HCT116 (cell line): Measurements from ENCODE around the gene SEC24B. TPM values are rescaled to one million over a fixed set of nuclear protein-coding genes. Genes with fewer than 3 reads are reported as not detected.

Source experiments
- ATAC-seq: fragments of 200-7000 bp; cut with Tn5 transposase; 2 replicates; pipeline ENCODE4 v1.9.1; 2020; ENCODE audit warnings: mild to moderate bottlenecking, moderate library complexity
- BruUV-seq: library from RNA; stranded (reverse); fragments of 400-500 nt; replicated peaks from 2 replicates; lab custom pipeline; 2021; lab: Mats Ljungman, UMichigan
- CTCF ChIA-PET: fragments of 300-600 bp; sonication (Branson Sonifier 250); formaldehyde crosslinking; loops from one replicate; lab custom pipeline; 2021; ENCODE audit warnings: antibody characterized with exemption; lab: Charles Lee
- POLR2A ChIA-PET: fragments of 300-600, 350-600 bp; sonication (Branson Sonifier 250); formaldehyde crosslinking; loops from one replicate; lab custom pipeline; 2021; ENCODE audit warnings: antibody characterized with exemption; lab: Charles Lee
- RAD21 ChIA-PET, 2 experiments: fragments of 300-600 bp; sonication (Branson Sonifier 250); formaldehyde crosslinking; loops; one replicate each; lab custom pipeline; 2023; ENCODE audit warnings: low total read pairs in 2 of 2; ENCODE audit not compliant: uncharacterized antibody in 2 of 2, unreplicated experiment in 2 of 2, low non-redundant PET in 1 of 2; lab: Charles Lee
- DNase-seq: peaks from one replicate; pipeline ENCODE4 v3.0.0-alpha.2; 2010; ENCODE audit warnings: low read depth, low spot score
- H2AFZ ChIP-seq: fragments of 200-600 bp; shearing (Covaris generic), sonication (generic); 2 replicates; pipeline ENCODE4 v1.6.1; 2017; ENCODE audit warnings: low read depth, mixed run types, mixed read lengths, antibody characterized with exemption, low read length; ENCODE audit not compliant: poor library complexity, severe bottlenecking
- H3K27ac ChIP-seq: 2 replicates; pipeline ENCODE4 v1.5.1; 2012; ENCODE audit warnings: low read depth, low read length
- H3K27me3 ChIP-seq: fragments of 200-600 bp; sonication (generic); 2 replicates; pipeline ENCODE4 v1.6.1; 2016; ENCODE audit warnings: mixed run types, low read length, mixed read lengths; ENCODE audit not compliant: insufficient read depth
- H3K36me3 ChIP-seq, 2 experiments: fragments of 200-500 bp in 1 of 2; fragments of 200-600 bp in 1 of 2; sonication (Bioruptor generic) in 1 of 2; sonication (generic) in 1 of 2; 2 replicates each; pipeline versions ENCODE4 v1.5.1 to v1.6.1; 2014 to 2016; ENCODE audit warnings: low read length in 2 of 2, inconsistent platforms in 1 of 2, mixed read lengths in 1 of 2, mixed run types in 1 of 2; ENCODE audit not compliant: insufficient read depth in 2 of 2, control insufficient read depth in 1 of 2
- H3K4me1 ChIP-seq, 2 experiments: fragments of 200-600 bp in 1 of 2; sonication (generic) in 1 of 2; 2 replicates each; pipeline versions ENCODE4 v1.5.1 to v1.6.1; 2012 to 2017; ENCODE audit warnings: low read length in 2 of 2, inconsistent platforms in 1 of 2, mild to moderate bottlenecking in 1 of 2, mixed read lengths in 1 of 2, mixed run types in 1 of 2, moderate library complexity in 1 of 2; ENCODE audit not compliant: insufficient read depth in 2 of 2, control insufficient read depth in 1 of 2
- H3K4me2 ChIP-seq: fragments of 200-600 bp; sonication (generic); 2 replicates; pipeline ENCODE4 v1.6.1; 2017; ENCODE audit warnings: mixed run types, low read length, mixed read lengths
- H3K4me3 ChIP-seq, 2 experiments: fragments of 200-600 bp in 1 of 2; sonication (generic) in 1 of 2; replicated peaks in 1 of 2; 2 replicates each; pipeline ENCODE4 v1.5.1; 2011 to 2016; ENCODE audit warnings: low read length in 2 of 2, control low read depth in 1 of 2, low read depth in 1 of 2, mild to moderate bottlenecking in 1 of 2, mixed read lengths in 1 of 2, mixed run types in 1 of 2
- H3K79me2 ChIP-seq: fragments of 200-600 bp; sonication (generic); 2 replicates; pipeline ENCODE4 v1.6.1; 2017; ENCODE audit warnings: mild to moderate bottlenecking, mixed run types, low read length, moderate library complexity, mixed read lengths; ENCODE audit not compliant: insufficient read depth
- H3K9ac ChIP-seq: fragments of 200-600 bp; sonication (generic); 2 replicates; pipeline ENCODE4 v1.6.1; 2016; ENCODE audit warnings: low read length, mixed read lengths
- H3K9me2 ChIP-seq: fragments of 200-600 bp; sonication (generic), shearing (Covaris generic); 2 replicates; pipeline ENCODE4 v1.6.1; 2017; ENCODE audit warnings: mixed run types, mild to moderate bottlenecking, moderate library complexity; ENCODE audit not compliant: insufficient read depth
- H3K9me3 ChIP-seq, 2 experiments: fragments of 200-500 bp in 1 of 2; fragments of 200-600 bp in 1 of 2; sonication (Bioruptor generic) in 1 of 2; sonication (generic) in 1 of 2; 2 replicates each; pipeline ENCODE4 v1.6.1; 2014 to 2017; ENCODE audit warnings: low read length in 2 of 2, mixed read lengths in 2 of 2, inconsistent platforms in 1 of 2, low read depth in 1 of 2, mild to moderate bottlenecking in 1 of 2, mixed run types in 1 of 2, moderate library complexity in 1 of 2; ENCODE audit not compliant: control insufficient read depth in 1 of 2, insufficient read depth in 1 of 2
- H4K20me1 ChIP-seq: fragments of 200-600 bp; sonication (generic), shearing (Covaris generic); 2 replicates; pipeline ENCODE4 v1.6.1; 2017; ENCODE audit warnings: mixed run types, mild to moderate bottlenecking, moderate library complexity; ENCODE audit not compliant: insufficient read depth
- EGR1 ChIP-seq: IDR thresholded peaks from 2 replicates; pipeline ENCODE4 v1.6.1; 2012; ENCODE audit warnings: low read depth
- POLR2A ChIP-seq: IDR thresholded peaks from 2 replicates; pipeline ENCODE4 v1.7.0; 2011; ENCODE audit warnings: borderline replicate concordance; ENCODE audit not compliant: insufficient read depth, insufficient read length; ENCODE audit errors: extremely low read depth
- POLR2AphosphoS5 ChIP-seq: IDR thresholded peaks from 2 replicates; pipeline ENCODE4 v1.6.1; 2011; ENCODE audit warnings: mild to moderate bottlenecking, low read depth, low read length, moderate library complexity
- RAD21 ChIP-seq: IDR thresholded peaks from 2 replicates; pipeline ENCODE4 v1.6.1; 2012; ENCODE audit warnings: low read depth, mild to moderate bottlenecking
- SRF ChIP-seq: IDR thresholded peaks from 2 replicates; pipeline ENCODE4 v1.6.1; 2012; ENCODE audit warnings: low read depth
- YY1 ChIP-seq: IDR thresholded peaks from 2 replicates; pipeline ENCODE4 v1.6.1; 2011; ENCODE audit warnings: low read length, low read depth, moderate library complexity, mild to moderate bottlenecking; ENCODE audit not compliant: insufficient replicate concordance; ENCODE audit errors: extremely low read depth
- ZNF274 ChIP-seq: fragments of 200-500 bp; sonication (Bioruptor generic); IDR thresholded peaks from 2 replicates; pipeline ENCODE4 v1.6.1; 2014; ENCODE audit warnings: mild to moderate bottlenecking, low read depth, low read length, inconsistent platforms
- intact Hi-C: fragments of 100-400 bp; cut with micrococcal nuclease; formaldehyde crosslinking; loops from 2 replicates; pipeline ENCODE4 v1.10.0; 2022
- total RNA-seq: library from RNA; stranded (reverse); gene quantifications from one replicate; pipeline ENCODE4 v1.2.1, GENCODE V29; 2021; ENCODE audit not compliant: unreplicated experiment
- TF ChIP-seq, protein P1 (sequence below): IDR thresholded peaks from 2 replicates; pipeline ENCODE4 v1.6.1; 2012; ENCODE audit warnings: low read depth
- TF ChIP-seq, protein P2 (sequence below): IDR thresholded peaks from 2 replicates; pipeline ENCODE4 v1.6.1; 2012

The SEC24B gene
- total RNA-seq, 1 experiment from 2014 or later, result 33.0 TPM

GRCh38 chr4:109469915-109470314 is 36.3 kb downstream of the SEC24B start:
- CTCF ChIA-PET, result no interaction called here
- DNase-seq (no peak), ATAC-seq (no peak)
- H3K4me2 ChIP-seq, result no peak overlapping the region
- no peak overlapping the region for H3K9ac ChIP-seq
- intact Hi-C loops, result no loop called here
- no peaks in the 10 kb centered on the region for H3K9me3 ChIP-seq
- peaks cover 98% of the 10 kb centered on the region for H3K79me2 ChIP-seq
- BruUV-seq, result no TSS peak
- H4K20me1 ChIP-seq, result peaks cover 11% of the 10 kb centered on the region; the same call in 1 of the 2 replicates
- no peak overlapping the region for H2AFZ ChIP-seq
- H3K9me2 ChIP-seq, result no peaks in the 10 kb centered on the region
- TF ChIP-seq, protein P1, sequence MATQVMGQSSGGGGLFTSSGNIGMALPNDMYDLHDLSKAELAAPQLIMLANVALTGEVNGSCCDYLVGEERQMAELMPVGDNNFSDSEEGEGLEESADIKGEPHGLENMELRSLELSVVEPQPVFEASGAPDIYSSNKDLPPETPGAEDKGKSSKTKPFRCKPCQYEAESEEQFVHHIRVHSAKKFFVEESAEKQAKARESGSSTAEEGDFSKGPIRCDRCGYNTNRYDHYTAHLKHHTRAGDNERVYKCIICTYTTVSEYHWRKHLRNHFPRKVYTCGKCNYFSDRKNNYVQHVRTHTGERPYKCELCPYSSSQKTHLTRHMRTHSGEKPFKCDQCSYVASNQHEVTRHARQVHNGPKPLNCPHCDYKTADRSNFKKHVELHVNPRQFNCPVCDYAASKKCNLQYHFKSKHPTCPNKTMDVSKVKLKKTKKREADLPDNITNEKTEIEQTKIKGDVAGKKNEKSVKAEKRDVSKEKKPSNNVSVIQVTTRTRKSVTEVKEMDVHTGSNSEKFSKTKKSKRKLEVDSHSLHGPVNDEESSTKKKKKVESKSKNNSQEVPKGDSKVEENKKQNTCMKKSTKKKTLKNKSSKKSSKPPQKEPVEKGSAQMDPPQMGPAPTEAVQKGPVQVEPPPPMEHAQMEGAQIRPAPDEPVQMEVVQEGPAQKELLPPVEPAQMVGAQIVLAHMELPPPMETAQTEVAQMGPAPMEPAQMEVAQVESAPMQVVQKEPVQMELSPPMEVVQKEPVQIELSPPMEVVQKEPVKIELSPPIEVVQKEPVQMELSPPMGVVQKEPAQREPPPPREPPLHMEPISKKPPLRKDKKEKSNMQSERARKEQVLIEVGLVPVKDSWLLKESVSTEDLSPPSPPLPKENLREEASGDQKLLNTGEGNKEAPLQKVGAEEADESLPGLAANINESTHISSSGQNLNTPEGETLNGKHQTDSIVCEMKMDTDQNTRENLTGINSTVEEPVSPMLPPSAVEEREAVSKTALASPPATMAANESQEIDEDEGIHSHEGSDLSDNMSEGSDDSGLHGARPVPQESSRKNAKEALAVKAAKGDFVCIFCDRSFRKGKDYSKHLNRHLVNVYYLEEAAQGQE, result no peak
- no peak for TF ChIP-seq POLR2A
- no peak for TF ChIP-seq POLR2AphosphoS5
- no peak for TF ChIP-seq EGR1
- no peak for TF ChIP-seq YY1
- no peak for TF ChIP-seq RAD21
- TF ChIP-seq, protein P2, sequence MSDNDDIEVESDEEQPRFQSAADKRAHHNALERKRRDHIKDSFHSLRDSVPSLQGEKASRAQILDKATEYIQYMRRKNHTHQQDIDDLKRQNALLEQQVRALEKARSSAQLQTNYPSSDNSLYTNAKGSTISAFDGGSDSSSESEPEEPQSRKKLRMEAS, result no peak
- TF ChIP-seq SRF, result no peak
- TF ChIP-seq ZNF274, result no peak
- TF ChIP-seq, all 23 proteins: peak for 0
- no peak overlapping the region for H3K4me3 ChIP-seq
- RAD21 ChIA-PET, result no interaction called here
- H3K4me1 ChIP-seq, result peaks cover 0 to 19% of the 10 kb centered on the region in 2 experiments; a peak in 1 of 4 replicates
- no peaks in the 10 kb centered on the region for H3K27me3 ChIP-seq
- peaks cover 18 to 19% of the 10 kb centered on the region in 2 experiments for H3K36me3 ChIP-seq
- POLR2A ChIA-PET, result no interaction called here
- H3K27ac ChIP-seq, result no peak overlapping the region
